B cell (primary cell): ENCODE data around the gene CAMTA1. TPM values are rescaled to one million over a fixed set of nuclear protein-coding genes. Genes with fewer than 3 reads are reported as not detected.

Experiments used
- ATAC-seq: fragments of 200-7000 bp; cut with Tn5 transposase; one replicate; pipeline ENCODE4 v1.10.0; 2021; ENCODE audit warnings: low read depth, mild to moderate bottlenecking, moderate number of reproducible peaks, moderate library complexity
- CTCF ChIA-PET: fragments of 350-600 bp; sonication (Branson Sonifier 250); formaldehyde crosslinking; loops from one replicate; lab custom pipeline; 2021; ENCODE audit warnings: antibody characterized with exemption, inconsistent platforms; lab: Charles Lee
- POLR2A ChIA-PET: fragments of 350-600 bp; sonication (Branson Sonifier 250); formaldehyde crosslinking; loops from one replicate; lab custom pipeline; 2021; ENCODE audit warnings: antibody characterized with exemption; lab: Charles Lee
- DNase-seq: peaks from one replicate; pipeline ENCODE4 v3.0.0; 2013
- H2AFZ ChIP-seq: 2 replicates; pipeline ENCODE4 v1.6.1; 2012; ENCODE audit warnings: mild to moderate bottlenecking, low read depth, low read length; ENCODE audit not compliant: insufficient read depth, poor library complexity, severe bottlenecking
- H3K27ac ChIP-seq, 2 donors: 1 replicate in 1 of 2; 2 replicates in 1 of 2; pipeline ENCODE4 v1.5.1; 2012 to 2013; ENCODE audit warnings: low read length in 2 of 2, mild to moderate bottlenecking in 2 of 2, moderate library complexity in 1 of 2
- H3K27me3 ChIP-seq, 4 experiments: fragments of 200-600 bp in 1 of 4; sonication (generic) in 1 of 4; replicated peaks in 1 of 4; 1 replicate in 2 of 4; 2 replicates in 2 of 4; pipeline versions ENCODE4 v1.6.1 to v1.7.0; 2013 to 2016; ENCODE audit warnings: low read length in 3 of 4, mild to moderate bottlenecking in 2 of 4, mixed read lengths in 1 of 4, moderate library complexity in 1 of 4; ENCODE audit not compliant: insufficient read depth in 4 of 4, control insufficient read depth in 3 of 4; ENCODE audit errors: control extremely low read depth in 1 of 4
- H3K36me3 ChIP-seq, 2 experiments: replicated peaks in 1 of 2; 1 replicate in 1 of 2; 2 replicates in 1 of 2; pipeline versions ENCODE4 v1.6.1 to v1.7.1; 2013; ENCODE audit warnings: low read length in 1 of 2; ENCODE audit not compliant: insufficient read depth in 2 of 2, control insufficient read depth in 1 of 2; ENCODE audit errors: control extremely low read depth in 1 of 2, extremely low read depth in 1 of 2
- H3K4me1 ChIP-seq, 2 donors: fragments of 200-600 bp in 1 of 2; sonication (generic) in 1 of 2; 1 replicate in 1 of 2; 2 replicates in 1 of 2; pipeline versions ENCODE4 v1.5.1 to v1.6.1; 2013 to 2017; ENCODE audit warnings: low read length in 2 of 2; ENCODE audit not compliant: control insufficient read depth in 2 of 2, insufficient read depth in 2 of 2
- H3K4me2 ChIP-seq: replicated peaks from 2 replicates; pipeline ENCODE3; 2012; ENCODE audit warnings: mild to moderate bottlenecking, low read depth, low read length; ENCODE audit not compliant: poor library complexity, severe bottlenecking
- H3K4me3 ChIP-seq, 5 experiments: fragments of 200-600 bp in 1 of 5; sonication (generic) in 1 of 5; 1 replicate in 3 of 5; 2 replicates in 2 of 5; pipeline versions ENCODE4 v1.5.1 to v1.7.0; 2011 to 2016; ENCODE audit warnings: low read length in 4 of 5, mild to moderate bottlenecking in 4 of 5, low read depth in 2 of 5, control low read depth in 1 of 5, moderate library complexity in 1 of 5; ENCODE audit not compliant: insufficient read depth in 1 of 5; ENCODE audit errors: control extremely low read depth in 1 of 5, extremely low read depth in 1 of 5
- H3K79me2 ChIP-seq: fragments of 200-600 bp; sonication (generic); one replicate; pipeline ENCODE4 v1.6.0; 2016; ENCODE audit warnings: low read length; ENCODE audit not compliant: control insufficient read depth, insufficient read depth
- H3K9ac ChIP-seq: fragments of 200-600 bp; sonication (generic); 2 replicates; pipeline ENCODE4 v1.6.1; 2017; ENCODE audit warnings: mild to moderate bottlenecking, low read length, moderate library complexity
- H3K9me3 ChIP-seq, 3 donors: one replicate each; pipeline versions ENCODE4 v1.6.1 to v1.7.1; 2013; ENCODE audit warnings: low read length in 2 of 3; ENCODE audit not compliant: control insufficient read depth in 2 of 3, insufficient read depth in 1 of 3; ENCODE audit errors: control extremely low read depth in 1 of 3
- H4K20me1 ChIP-seq: 2 replicates; pipeline ENCODE4 v1.6.0; 2012; ENCODE audit warnings: mild to moderate bottlenecking, low read length; ENCODE audit not compliant: insufficient read depth, control insufficient read depth, poor library complexity, severe bottlenecking
- H3K27ac Mint-ChIP-seq: one replicate; pipeline ENCODE4 v1.8.0; 2021; ENCODE audit warnings: mixed read lengths
- H3K27me3 Mint-ChIP-seq: one replicate; pipeline ENCODE4 v1.8.0; 2021; ENCODE audit warnings: mixed read lengths
- H3K4me1 Mint-ChIP-seq: one replicate; pipeline ENCODE4 v1.8.0; 2021; ENCODE audit warnings: mixed read lengths
- H3K4me3 Mint-ChIP-seq: one replicate; pipeline ENCODE4 v1.8.0; 2021; ENCODE audit warnings: mixed read lengths
- H3K9me3 Mint-ChIP-seq: one replicate; pipeline ENCODE4 v1.8.0; 2022; ENCODE audit warnings: mixed read lengths; ENCODE audit not compliant: insufficient read depth
- CTCF ChIP-seq: fragments of 200-600 bp; IDR thresholded peaks from one replicate; pipeline ENCODE4 v1.8.0; 2022; ENCODE audit warnings: antibody characterized with exemption, mild to moderate bottlenecking
- EZH2 ChIP-seq: IDR thresholded peaks from 2 replicates; pipeline ENCODE4 v1.6.1; 2012; ENCODE audit warnings: borderline replicate concordance, low read depth, mild to moderate bottlenecking, moderate library complexity, low read length; ENCODE audit not compliant: insufficient read depth, poor library complexity, severe bottlenecking
- WGBS: methylation state at CpG from one replicate; pipeline ENCODE4 v1.1.5; 2013; ENCODE audit warnings: missing lambda C conversion rate; ENCODE audit not compliant: insufficient coverage; 5-methylcytosine and 5-hydroxymethylcytosine counted together
- intact Hi-C: fragments of 100-400 bp; cut with micrococcal nuclease; formaldehyde crosslinking; loops from one replicate; pipeline ENCODE4 v1.10.0; 2022
- polyA plus RNA-seq: library from polyadenylated mRNA; depleted of rRNA; stranded (reverse); fragments of >200 nt; gene quantifications from 2 replicates; pipeline ENCODE4 v1.2.3, GENCODE V29; 2012
- total RNA-seq, 2 donors: library from RNA; stranded (reverse); fragments of 120-200 nt in 1 of 2; gene quantifications; 1 replicate in 1 of 2; 2 replicates in 1 of 2; pipeline versions ENCODE4 v1.2.3 to v1.2.4, GENCODE V29; 2013 to 2022

Gene CAMTA1
- total and polyA plus RNA-seq, 2 donors (not counting 1 experiment from before 2014, with no cell fraction given): 42.2 to 45.7 TPM

- Histone ChIP-seq H2AFZ (no peak overlapping the region), H3K4me1 (no peaks in the 10 kb centered on the region), H3K9me3 (no peaks in the 10 kb centered on the region), H3K4me3 (no peak overlapping the region), H3K36me3 (no peaks in the 10 kb centered on the region), H3K4me2 (no peak overlapping the region), H3K27me3 (peaks cover 0 to 2% (median 0%) of the 10 kb centered on the region in 4 experiments), H3K9ac (no peak overlapping the region), H3K27ac (no peak overlapping the region), H4K20me1 (no peaks in the 10 kb centered on the region), H3K79me2 (no peaks in the 10 kb centered on the region)
- 100% methylated on average over 1 of the region's 3 CpGs for WGBS
- no peaks in the 10 kb centered on the region for H3K9me3 Mint-ChIP-seq
- POLR2A ChIA-PET: no interaction called here
- CTCF ChIA-PET: no interaction called here
- H3K4me1 Mint-ChIP-seq: no peaks in the 10 kb centered on the region
- DNase-seq (no peak), ATAC-seq (no peak)
- no peak overlapping the region for H3K27ac Mint-ChIP-seq
- peaks cover 15% of the 10 kb centered on the region for H3K27me3 Mint-ChIP-seq
- H3K4me3 Mint-ChIP-seq: no peak overlapping the region
- TF ChIP-seq CTCF (no peak), EZH2 (no peak)
- intact Hi-C loops: no loop called here
Observed at GRCh38 chr1:7617826-7618225, 832.6 kb downstream of the CAMTA1 start.

GRCh38 chr1:7620196-7620595 is 834.9 kb downstream of the CAMTA1 start:
- no peak overlapping the region for H3K27ac Mint-ChIP-seq
- DNase-seq: no peak
- ChIA-PET CTCF (no interaction called here), POLR2A (no interaction called here)
- peaks cover 25% of the 10 kb centered on the region for H3K27me3 Mint-ChIP-seq
- 75% methylated on average over 3 of the region's 4 CpGs for WGBS
- Histone ChIP-seq H2AFZ (no peak overlapping the region), H3K27me3 (peaks cover 0 to 2% (median 0%) of the 10 kb centered on the region in 4 experiments), H3K4me1 (no peaks in the 10 kb centered on the region), H3K4me3 (no peak overlapping the region), H3K27ac (no peak overlapping the region), H3K9ac (no peak overlapping the region), H3K36me3 (no peaks in the 10 kb centered on the region), H3K4me2 (no peak overlapping the region), H3K9me3 (no peaks in the 10 kb centered on the region), H3K79me2 (no peaks in the 10 kb centered on the region), H4K20me1 (no peaks in the 10 kb centered on the region)
- intact Hi-C loops: no loop called here
- TF ChIP-seq EZH2 (no peak), CTCF (no peak)
- no peaks in the 10 kb centered on the region for H3K4me1 Mint-ChIP-seq
- H3K9me3 Mint-ChIP-seq: no peaks in the 10 kb centered on the region
- no peak for ATAC-seq
- no peak overlapping the region for H3K4me3 Mint-ChIP-seq
